ENCODE measurements around the gene GNG14.
"Not testable (repeated sequence)": the region's sequence is repeated elsewhere in the genome, so short reads cannot be mapped to it uniquely, and the experiment has no call there.

Gene GNG14

GRCh38 chr19:12697425-12697824 lies 9.6 kb downstream of the GNG14 start:
- DNase-seq = not testable (repeated sequence)

GRCh38 chr19:12698138-12698537 lies 10.3 kb downstream of the GNG14 start:
- no peak for DNase-seq

GRCh38 chr19:12701596-12702282 lies 13.9 kb downstream of the GNG14 start:
- no peak for DNase-seq

DNA sequence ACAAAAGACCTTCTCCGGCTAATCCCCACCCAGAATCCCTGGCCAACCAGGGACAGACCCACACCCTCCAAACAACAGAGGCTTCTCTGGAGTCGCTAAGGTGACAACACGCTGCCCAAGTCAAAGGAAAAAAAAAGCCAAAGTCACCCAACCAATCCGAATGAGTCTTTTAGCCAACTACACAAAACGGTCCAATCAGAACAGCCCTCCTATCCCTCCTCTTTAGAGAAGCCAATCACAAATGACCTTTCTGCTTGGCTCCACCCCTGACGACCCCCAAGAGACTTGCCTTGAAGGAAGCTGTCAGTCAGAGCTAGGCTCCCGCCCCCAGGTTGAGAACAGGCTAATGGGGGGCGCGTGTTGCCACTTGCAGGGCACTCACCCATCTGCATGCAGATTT lies 15.2 kb downstream of the GNG14 start:
- no peak for DNase-seq

- no peak for DNase-seq
These were observed 17.4 kb downstream of the GNG14 start for GRCh38 chr19:12705169-12705568.

- DNase-seq = no peak
These were observed 18.0 kb downstream of the GNG14 start for GRCh38 chr19:12705654-12706331.

DNA sequence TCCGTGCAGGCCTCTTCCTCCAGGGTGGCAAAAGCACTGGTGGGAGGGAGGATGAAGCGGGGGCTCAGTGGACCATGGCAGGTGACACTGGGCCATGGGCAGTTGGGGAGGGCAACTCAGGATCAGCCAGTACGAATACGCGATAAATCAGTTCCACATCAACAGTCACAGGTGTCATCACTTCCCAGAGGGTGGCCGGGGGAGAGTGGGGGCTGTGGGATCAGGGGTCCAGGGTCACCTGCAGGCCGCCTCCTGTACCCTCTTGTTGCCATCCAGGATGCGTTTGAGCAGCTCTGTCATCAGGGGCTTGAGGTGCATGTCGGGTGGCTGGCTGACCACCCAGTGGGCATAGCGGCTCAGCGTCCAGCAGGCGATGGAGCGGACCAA lies 18.5 kb downstream of the GNG14 start:
- no peak for DNase-seq

DNA sequence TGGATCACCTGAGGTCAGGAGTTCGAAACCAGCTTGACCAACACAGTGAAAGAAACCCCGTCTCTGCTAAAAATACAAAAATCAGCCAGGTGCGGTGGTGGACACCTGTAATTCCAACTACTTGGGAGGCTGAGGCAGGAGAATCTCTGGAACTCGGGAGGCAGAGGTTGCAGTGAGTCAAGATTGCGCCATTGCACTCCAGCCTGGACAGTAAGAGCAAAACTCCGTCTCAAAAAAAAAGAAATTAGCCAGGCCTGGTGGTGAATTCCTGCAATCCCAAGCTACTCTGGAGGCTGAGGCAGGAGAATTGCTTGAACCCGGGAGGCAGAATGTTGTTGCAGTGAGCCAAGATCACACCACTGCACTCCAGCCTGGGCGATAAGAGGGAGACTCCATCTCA lies 20.8 kb downstream of the GNG14 start:
- DNase-seq = no peak

DNA sequence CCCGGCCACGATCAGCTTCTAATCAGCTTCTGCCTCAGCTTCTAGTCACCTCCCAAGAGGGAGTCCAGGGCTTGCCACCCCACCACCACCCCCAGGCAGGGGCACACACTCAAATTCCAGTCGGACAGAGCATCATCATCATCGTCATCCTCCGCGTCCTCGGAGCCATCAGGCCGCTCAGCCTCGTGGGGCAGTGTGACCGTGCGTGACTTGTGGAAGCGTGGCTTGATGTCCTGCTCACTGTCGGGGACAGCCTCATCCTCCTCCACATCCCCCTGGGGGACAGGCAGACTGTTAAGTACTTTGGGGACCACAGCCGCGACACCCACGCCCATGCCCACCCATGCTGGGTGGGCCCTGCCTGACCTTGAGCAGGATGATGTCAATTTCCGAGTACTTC lies 23.4 kb downstream of the GNG14 start:
- DNase-seq = no peak

- DNase-seq = not testable (repeated sequence)
These were observed 24.3 kb downstream of the GNG14 start for GRCh38 chr19:12712077-12712476.

GRCh38 chr19:12713304-12713703 lies 25.5 kb downstream of the GNG14 start:
- not testable (repeated sequence) for DNase-seq

- DNase-seq = no peak
These were observed 27.3 kb downstream of the GNG14 start for GRCh38 chr19:12715102-12715501.

DNA sequence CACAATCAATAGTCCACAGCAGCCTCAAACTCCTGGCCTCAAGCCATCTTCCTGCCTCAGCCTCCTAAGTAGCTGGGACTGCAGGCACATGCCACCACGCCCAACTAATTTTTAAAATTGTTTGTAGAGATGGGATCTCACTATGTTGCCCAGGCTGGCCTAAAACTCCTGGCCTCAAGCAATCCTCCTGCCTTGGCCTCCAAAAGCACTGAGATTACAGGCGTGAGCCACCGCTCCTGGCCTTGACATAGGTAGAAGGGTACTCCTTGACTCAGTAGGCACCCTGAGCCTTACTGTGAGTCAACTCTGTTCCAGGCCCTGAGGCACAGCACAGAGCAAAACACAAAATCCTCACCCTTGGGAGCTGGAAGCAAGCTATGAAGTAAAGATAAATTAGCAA lies 28.1 kb downstream of the GNG14 start:
- no peak for DNase-seq

DNA sequence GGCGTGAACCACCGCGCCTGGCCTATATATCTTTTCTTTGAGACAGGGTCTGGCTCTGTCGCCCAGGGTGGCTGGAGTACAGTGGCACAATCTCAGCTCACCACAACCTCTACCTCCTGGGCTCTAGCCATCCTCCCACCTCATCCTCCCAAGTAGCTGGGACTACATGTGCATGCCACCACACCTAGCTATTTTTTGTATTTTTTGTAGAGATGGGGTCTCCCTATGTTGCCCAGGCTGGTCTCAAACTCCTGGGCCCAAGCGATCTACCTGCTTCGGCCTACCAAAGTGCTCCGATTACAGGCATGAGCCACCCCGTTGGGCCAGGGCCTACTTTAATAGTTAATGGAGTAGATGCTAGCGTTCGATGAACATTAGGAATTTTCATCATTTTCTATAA lies 32.5 kb downstream of the GNG14 start:
- no peak for DNase-seq

DNA sequence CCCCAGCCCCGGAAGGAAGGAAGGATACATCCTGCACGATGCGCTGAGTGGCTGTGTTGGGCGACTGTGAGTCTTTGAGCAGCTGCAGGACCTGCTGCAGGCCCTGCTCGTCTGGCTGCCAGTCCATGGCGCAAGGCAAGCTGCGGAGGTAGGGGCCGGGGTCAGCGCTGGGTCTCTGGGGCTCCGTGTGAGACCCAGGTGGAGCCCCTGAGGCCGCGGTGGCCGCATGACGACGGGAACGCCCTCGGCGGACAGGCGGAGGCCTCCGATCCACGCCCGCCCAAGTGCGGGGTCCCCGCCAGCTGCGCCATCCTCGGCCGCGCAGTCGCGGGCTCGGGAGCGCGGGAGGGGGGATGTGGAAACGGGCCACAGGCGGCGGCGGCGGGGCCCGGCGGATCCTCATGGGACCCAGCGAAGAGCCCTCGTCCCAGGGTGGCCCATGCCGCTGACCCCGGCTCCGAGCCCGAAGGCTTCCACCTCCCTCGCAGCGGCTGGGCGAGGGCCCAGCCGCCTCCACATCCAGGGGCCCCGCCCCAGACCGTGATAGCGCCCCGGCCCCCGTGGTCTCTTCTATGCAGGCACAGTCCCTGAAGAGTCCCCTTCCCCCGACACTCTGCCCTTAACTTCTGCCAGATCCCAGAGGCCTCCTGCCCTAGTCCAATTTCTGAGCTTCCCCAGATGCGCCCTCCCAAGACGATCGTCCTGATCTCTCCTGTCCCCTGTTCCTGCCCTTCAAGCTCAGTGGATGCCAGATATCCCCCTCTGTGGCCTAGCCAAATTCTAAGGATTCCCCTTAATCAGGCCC lies 33.3 kb downstream of the GNG14 start:
- DNase-seq = no peak

DNA sequence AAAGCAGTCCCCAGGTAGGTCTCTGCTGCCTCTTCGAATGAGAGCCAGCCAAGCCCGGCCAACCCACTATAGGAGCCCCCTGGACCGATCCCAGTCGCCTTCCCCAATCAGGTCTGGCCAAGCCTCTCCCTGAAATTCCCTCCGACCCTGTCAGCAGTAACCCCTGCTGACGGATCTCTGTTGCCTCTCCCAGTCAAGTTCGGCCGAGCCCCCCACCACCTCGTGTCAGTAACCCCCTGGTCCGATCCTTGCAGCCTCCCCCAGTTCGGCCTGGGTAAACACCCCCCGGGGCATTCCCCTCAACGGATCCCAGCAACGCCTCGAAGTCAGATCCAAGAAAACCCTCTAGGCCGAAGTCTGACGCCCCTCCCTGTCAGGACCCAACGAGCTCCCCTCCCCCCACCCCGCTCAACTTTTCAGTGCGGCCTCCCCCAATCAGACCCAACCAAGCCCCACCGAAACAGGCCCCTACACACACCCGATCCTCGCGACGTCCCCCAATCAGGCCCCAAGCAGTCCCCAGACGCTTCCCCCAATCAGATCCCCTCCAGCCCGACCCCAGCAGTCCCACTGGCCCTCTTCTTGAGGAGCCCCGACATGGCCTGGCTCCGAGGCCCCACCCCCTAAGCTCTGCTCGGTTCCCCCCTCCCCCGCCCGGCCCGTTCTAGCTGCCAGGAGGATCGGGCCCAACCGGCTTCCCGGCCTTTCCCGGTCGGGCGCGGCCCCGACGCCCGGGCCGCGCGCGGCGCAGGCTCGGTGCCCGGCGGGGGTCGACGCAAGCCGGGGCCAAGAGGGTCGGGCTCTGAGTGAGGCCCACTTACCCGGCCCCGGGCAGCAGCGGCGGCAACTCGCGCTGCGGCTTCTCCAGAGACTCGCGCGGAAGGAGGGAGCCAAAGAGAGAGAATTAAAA lies 34.1 kb downstream of the GNG14 start:
- DNase-seq = peak; percentile 51

DNA sequence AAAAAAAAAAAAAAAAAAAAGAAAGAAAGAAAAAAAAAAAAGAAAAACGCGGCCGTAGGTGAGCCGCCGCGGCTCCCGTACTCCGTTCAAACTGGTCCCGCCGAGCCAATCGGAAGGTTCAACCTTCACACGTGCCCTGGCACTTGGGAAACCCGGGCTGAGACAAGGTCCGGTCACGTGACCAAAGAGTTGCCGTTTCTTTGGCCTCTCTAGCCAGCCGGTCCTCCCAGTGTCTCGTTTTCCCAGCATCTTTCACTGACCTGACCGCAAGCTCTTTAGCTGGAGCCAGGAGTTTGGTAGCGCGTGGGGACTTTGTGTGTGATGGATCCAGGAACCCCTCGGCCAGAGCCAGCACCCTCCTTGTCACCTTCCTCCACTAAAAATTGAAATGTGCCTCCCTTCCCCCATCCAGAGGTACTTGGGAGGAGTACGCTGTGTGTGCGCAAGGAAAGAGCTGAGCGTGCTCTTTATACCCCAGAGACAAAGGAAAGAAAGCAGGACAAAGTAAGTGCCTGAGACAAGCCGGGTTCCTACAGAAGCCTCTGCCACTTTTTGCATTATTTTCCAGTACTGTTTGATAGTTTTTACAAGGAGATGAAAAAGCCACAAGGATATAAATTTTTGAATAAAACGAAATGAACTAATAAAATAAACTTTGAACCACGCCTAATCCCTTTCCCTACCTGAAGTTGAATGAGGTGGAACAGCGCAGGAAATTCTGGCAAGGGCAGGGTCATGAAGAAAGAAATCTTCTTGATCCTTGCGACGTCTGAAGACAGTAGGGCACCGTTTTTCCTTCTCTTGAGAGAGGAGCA lies 35.0 kb downstream of the GNG14 start:
- peak; percentile 98 for DNase-seq

- DNase-seq = no peak
These were observed 35.5 kb downstream of the GNG14 start for GRCh38 chr19:12723381-12723640.

GRCh38 chr19:12723641-12724426 lies 36.0 kb downstream of the GNG14 start, which contains the start of gene TNPO2:
Gene TNPO2, minus strand, starts transcription at chr19:12723932. Its CDS starts 2,955 bp downstream, at chr19:12720977.
- DNase-seq = peak; percentile 76

DNA sequence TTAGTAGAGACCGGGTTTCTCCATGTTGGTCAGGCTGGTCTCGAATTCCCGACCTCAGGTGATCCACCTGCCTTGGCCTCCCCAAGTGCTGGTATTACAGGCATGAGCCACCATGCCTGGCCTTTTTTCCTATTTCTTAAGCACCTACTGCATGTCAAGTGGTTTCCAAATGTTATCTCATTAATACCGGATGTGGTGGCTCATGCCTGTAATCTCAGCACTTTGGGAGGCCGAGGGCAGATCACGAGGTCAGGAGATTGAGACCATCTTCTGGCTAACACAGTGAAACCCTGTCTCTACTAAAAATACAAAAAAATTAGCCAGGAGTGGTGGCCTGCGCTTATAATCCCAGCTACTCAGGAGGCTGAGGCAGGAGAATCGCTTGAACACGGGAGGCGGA lies 37.8 kb downstream of the GNG14 start:
- DNase-seq = not testable (repeated sequence)

DNA sequence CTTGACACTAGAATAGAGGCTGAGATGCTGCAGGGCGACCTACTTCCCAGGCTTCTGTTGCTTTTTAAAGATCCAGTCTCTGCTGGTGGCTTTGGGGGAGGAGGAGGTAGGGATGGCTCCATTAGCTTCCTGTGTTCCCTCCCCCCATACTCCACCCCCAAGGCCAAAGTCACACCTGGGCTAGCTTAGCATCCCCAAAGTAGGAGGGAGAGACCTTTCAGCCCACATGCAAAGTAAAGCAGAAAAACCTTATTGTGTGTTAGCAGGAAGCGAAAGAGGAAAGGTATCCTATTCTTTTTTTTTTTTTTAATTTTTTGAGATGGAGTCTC lies 39.2 kb downstream of the GNG14 start:
- DNase-seq = no peak

Measured in DMS79 treated with DMSO at 0.1 percent for 48 hours (cell line).